HG03457 (cell line): ENCODE data around the gene TRIM8.

Experiments
- ATAC-seq: cut with Tn5 transposase; IDR thresholded peaks from one replicate; pipeline ENCODE4 v1.9.1; 2021; ENCODE audit warnings: moderate number of reproducible peaks; ENCODE audit not compliant: unreplicated experiment

Gene TRIM8, protein sequence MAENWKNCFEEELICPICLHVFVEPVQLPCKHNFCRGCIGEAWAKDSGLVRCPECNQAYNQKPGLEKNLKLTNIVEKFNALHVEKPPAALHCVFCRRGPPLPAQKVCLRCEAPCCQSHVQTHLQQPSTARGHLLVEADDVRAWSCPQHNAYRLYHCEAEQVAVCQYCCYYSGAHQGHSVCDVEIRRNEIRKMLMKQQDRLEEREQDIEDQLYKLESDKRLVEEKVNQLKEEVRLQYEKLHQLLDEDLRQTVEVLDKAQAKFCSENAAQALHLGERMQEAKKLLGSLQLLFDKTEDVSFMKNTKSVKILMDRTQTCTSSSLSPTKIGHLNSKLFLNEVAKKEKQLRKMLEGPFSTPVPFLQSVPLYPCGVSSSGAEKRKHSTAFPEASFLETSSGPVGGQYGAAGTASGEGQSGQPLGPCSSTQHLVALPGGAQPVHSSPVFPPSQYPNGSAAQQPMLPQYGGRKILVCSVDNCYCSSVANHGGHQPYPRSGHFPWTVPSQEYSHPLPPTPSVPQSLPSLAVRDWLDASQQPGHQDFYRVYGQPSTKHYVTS

GRCh38 chr10:102644066-102644645 is at the start of gene TRIM8:
TRIM8 (plus strand) TSS chr10:102644479; CDS start chr10:102644618, 139 bp downstream.
- no peak for ATAC-seq

DNA sequence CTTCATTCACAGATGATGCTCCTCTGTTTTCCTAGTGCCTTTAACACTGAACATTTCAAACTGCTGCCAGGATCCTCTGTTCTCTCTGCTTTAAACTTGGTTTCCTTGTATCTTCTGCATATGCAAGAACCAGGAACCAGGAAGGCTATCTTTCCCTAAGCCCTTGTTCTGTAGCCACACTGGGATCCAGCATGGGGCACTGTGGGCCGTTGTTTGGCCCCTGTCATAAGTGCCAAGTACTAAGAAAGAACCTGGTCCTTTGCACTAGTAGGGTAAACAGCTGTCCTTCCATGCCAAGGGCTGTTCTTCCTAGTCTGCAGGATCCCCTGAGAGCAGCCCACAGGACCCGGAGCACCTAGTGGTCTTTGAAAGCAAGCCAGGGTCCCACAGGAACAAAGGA is 49.0 kb upstream of the TRIM8 start:
- no peak for ATAC-seq

DNA sequence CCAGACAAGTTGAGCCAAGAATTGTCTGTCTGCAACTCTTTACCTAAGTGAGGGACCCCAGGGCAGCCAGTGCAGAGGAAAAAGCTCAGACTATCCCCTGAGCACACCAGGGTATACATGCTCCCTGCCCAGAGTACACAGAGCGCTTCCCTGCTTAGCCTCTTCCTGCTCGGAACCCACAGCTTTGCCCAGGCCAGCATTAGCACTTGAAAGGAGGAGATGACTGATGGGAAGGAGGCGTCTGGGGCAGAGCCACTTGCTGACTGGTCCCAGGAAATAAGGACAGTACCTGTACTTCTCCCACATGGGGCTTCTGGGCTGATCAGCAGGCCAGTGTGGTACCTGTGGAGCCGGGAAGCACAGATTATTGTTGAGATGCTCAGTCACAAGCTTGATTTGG is 48.4 kb upstream of the TRIM8 start:
- ATAC-seq: no peak

DNA sequence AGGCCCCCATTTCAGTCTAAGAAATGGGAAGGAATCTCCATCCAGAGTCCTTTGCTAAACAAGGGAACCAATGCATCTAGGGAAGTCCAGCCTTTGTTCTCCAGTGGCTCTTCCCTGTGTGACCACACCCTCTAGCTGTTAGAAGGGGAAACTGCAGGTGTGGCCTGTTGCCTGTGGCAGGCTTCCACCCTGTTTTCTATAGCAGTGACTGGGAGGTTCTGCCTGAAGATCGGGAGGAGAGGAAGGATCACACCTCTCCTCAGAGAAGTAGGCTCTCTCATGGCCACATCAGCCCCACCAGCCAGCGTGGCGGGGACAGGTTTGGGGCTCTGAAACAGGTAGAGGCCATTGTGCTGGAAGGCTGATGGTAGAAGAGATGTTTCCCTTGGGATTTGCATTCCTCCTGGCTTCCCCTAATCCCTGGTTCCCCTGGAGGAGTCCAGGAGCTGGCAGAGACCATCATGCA is 47.7 kb upstream of the TRIM8 start:
- no peak for ATAC-seq

GRCh38 chr10:102597131-102597991 is 46.9 kb upstream of the TRIM8 start:
- no peak for ATAC-seq

DNA sequence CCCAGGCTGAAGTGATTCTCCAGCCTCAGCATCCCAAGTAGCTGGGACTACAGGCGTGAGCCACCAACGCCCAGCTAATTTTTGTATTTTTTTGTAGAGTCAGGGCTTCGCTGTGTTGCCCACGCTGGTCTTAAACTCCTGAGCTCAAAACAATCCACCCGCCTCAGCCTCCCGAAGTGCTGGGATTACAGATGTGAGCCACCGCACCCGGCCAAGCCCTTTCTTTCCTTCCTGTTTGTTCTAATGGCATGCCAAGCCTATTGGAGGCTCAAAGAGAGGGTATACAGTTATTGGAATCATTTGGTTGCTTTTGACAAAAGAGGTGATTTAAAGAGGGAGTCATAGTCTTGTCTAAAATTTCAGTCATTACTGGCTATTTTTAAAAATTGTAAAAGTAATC is 46.0 kb upstream of the TRIM8 start:
- no peak for ATAC-seq

- ATAC-seq: no peak
These were observed 44.5 kb upstream of the TRIM8 start for GRCh38 chr10:102599565-102600327.

DNA sequence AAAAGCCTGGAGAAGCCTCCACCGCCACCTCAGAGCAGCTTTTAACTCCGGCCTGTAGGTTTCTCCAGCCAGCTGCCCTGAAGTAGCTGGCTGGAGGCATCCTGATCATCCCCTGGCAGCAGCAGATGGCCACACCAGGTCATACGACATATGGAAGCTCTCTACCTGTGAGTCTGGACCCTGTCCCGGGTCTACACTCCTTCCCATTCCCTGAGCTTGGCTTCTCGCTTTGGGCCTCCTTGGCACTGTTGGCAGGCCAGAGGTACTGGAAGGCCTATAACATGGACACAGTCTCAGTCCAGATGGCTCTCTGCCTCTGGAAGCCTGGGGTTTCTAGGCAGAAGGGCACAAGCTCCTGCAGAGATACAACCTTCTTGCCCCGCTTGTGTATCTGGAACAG is 43.5 kb upstream of the TRIM8 start:
- no peak for ATAC-seq

DNA sequence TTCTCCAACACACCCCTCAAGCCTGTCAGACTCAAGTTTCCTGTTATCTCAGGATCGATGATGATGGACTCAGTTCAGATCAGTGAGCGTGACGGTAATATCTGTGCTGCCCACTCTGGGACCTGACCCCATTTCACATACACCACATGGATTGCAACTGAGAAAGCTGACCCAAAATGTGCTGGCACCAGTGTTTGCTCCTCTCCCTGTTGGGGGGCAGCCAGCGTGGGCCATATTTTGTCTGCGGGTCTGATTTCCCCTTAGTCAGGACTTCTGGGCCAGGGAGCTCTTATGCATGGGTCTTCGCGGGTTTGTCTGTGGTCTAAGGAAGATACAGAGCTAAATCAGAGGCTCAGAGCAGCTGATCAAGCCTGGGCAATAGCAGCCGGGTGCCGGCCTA is 42.6 kb upstream of the TRIM8 start:
- no peak for ATAC-seq

DNA sequence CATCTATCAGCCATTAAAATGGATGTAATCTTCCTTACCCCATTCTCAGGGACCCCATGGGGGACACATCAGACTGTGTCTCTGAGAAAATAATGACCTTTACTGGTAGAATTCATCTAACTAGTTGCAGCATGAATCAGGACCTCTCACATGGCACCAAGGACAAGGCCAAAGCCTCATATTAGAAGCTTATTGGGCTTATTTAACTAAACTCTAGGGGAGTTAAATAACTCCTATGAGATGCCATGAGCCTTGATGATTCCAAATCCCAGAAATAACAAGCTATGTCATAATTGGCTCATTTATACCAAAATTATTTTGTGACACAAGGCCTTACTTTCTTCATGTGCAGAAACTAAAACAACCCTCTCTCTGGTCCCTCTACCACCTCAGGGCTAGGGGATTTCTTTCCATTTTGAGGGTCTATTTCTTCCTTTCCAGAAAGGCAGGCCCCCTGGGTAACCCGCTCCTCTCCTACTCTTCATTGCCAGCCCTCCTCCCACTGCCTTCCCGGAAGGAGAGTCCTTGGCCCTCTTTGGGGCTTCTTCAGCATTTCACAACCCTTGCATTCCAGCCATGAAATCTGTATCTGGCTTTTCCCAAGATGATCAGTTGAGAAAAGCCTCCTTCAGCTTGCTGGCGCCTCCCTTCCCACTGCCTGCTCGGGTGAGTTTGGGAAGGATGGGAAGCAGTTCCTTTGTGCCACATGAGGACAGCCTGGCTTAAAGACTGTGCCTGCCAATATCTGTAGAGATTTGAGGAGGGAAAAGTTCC is 41.8 kb upstream of the TRIM8 start:
- ATAC-seq: no peak

GRCh38 chr10:102603946-102604345 is 40.3 kb upstream of the TRIM8 start:
- no peak for ATAC-seq

DNA sequence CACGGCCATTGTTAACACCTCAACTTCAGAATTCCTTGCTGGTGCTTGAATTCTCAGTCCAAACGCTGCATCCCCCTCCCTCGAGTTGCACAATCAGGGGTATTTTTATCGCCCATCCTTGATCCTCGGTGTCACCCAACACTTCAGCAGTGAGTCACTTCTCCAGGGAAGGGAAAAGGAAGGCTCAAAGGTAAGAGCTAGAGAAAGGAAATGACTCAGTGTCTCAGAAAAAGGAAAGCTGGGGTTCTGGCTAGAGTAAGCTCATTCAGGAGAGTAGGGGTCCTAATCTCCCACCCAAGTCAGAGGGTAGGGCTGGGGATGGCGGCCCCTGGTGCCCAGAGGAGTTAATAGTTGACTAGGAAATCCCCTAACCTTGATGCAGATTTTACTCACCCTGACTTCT is 39.8 kb upstream of the TRIM8 start:
- ATAC-seq: no peak

DNA sequence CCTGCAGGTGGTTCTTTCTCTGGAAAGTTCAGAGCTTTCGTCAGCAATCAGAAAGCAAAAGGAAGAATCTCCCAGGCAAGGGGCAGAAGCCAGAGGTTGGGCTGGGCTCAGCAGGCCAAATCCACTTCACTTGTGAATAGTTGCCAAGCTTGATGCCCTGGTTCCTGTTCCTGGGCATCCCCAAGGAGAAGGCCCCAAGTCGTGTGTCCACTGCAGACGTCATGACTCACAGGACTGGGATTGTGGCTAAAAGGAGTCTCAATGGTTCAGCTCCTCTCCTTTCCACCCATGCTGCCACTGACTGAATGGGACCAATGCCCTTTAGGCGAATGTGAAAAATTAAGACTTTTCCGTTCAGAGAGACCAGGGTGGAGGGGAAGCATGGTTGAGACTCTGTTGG is 38.6 kb upstream of the TRIM8 start:
- no peak for ATAC-seq

GRCh38 chr10:102608487-102608886 is 35.8 kb upstream of the TRIM8 start:
- ATAC-seq: no peak

- no peak for ATAC-seq
These were observed 33.8 kb upstream of the TRIM8 start for GRCh38 chr10:102610441-102610887.

DNA sequence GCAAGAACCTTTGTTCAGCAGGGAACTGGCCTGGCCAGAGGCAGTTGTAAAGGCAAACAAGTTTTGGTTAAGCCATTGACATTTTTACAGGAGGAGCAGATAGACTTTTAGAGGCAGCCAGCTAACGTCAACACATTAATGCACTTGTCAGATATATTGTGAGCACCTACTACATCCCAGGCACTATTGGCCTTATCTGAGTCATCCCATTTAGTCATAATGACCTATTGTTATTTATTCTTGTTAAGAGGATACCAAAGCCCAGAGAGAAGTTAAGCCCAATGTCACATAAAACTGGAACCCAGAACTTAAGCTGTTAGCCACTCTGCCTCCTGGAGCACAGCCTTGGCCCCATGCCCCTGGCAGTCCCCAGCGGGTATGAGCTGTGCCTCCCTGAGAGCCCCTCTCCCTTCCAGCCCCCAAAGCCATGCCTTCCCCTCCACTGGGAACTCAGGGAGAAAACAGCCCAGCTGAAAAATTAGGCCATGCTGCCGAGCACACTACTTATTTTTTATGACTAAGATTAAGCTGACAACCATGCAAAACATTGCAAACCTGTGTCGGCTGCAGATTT is 32.7 kb upstream of the TRIM8 start:
- ATAC-seq: no peak

DNA sequence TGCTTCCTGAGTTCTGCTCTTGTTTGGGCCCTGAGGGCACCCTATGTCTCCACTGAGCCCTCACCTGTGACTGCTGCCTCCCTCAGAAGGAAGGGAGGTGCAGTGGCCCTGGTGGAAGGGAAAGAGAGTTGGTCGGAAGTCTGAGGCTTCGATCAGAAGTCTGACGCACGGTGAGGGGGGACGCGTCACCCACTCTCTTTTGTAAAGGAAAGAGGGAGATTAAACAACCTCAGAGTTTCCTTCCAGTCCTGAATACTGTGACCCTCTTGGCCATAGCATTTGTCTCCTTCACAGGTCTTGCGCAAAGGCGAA is 31.4 kb upstream of the TRIM8 start:
- no peak for ATAC-seq

- no peak for ATAC-seq
These were observed 31.0 kb upstream of the TRIM8 start for GRCh38 chr10:102613286-102613685.

- no peak for ATAC-seq
These were observed 30.5 kb upstream of the TRIM8 start for GRCh38 chr10:102613785-102614184.

GRCh38 chr10:102614888-102615287 is 29.4 kb upstream of the TRIM8 start:
- no peak for ATAC-seq
